Limb (tissue), 2 donors: ENCODE measurements around the gene UGT1A6.

Experiments used
- DNase-seq, 2 donors: peaks; one replicate each; pipeline ENCODE4 v3.0.0-alpha.2; 2016; ENCODE audit errors: extremely low spot score in 2 of 2

UGT1A6 gene

GRCh38 chr2:233764761-233765160 lies 72.1 kb downstream of the UGT1A6 start:
- DNase-seq = no peak

- DNase-seq = no peak
Observed at GRCh38 chr2:233766416-233766815, 73.7 kb downstream of the UGT1A6 start.

- no peak for DNase-seq
Observed at GRCh38 chr2:233768076-233768475, 75.4 kb downstream of the UGT1A6 start.

GRCh38 chr2:233769260-233769659 lies 76.6 kb downstream of the UGT1A6 start:
- DNase-seq = no peak

- DNase-seq = no peak
Observed at GRCh38 chr2:233772153-233772552, 79.5 kb downstream of the UGT1A6 start.

GRCh38 chr2:233772583-233772982 lies 79.9 kb downstream of the UGT1A6 start:
- DNase-seq = no peak

- DNase-seq = no peak
Observed at GRCh38 chr2:233773854-233774253, 81.2 kb downstream of the UGT1A6 start.

- DNase-seq = no peak
Observed at GRCh38 chr2:233775414-233775813, 82.7 kb downstream of the UGT1A6 start.

- DNase-seq = no peak
Observed at GRCh38 chr2:233778030-233778429, 85.3 kb downstream of the UGT1A6 start, which contains the start of gene MROH2A. MROH2A (plus strand) TSS chr2:233778330; CDS start chr2:233779359, 1,029 bp downstream.

GRCh38 chr2:233779722-233780121 lies 87.0 kb downstream of the UGT1A6 start:
- DNase-seq = no peak

GRCh38 chr2:233780771-233781170 lies 88.1 kb downstream of the UGT1A6 start:
- DNase-seq = no peak

- DNase-seq = no peak
Observed at GRCh38 chr2:233789554-233789953, 96.9 kb downstream of the UGT1A6 start.

- no peak for DNase-seq
Observed at GRCh38 chr2:233791151-233791882, 98.6 kb downstream of the UGT1A6 start.

GRCh38 chr2:233791883-233792329 lies 99.2 kb downstream of the UGT1A6 start:
- DNase-seq = no peak

- no peak for DNase-seq
Observed at GRCh38 chr2:233792720-233793119, 100.0 kb downstream of the UGT1A6 start.

GRCh38 chr2:233793465-233794127 lies 100.9 kb downstream of the UGT1A6 start:
- DNase-seq = no peak

GRCh38 chr2:233794128-233794658 lies 101.5 kb downstream of the UGT1A6 start:
- DNase-seq = no peak

GRCh38 chr2:233795735-233796171 lies 103.1 kb downstream of the UGT1A6 start:
- DNase-seq = no peak

GRCh38 chr2:233796254-233796653 lies 103.6 kb downstream of the UGT1A6 start:
- no peak for DNase-seq

- no peak for DNase-seq
Observed at GRCh38 chr2:233798335-233799086, 105.8 kb downstream of the UGT1A6 start.

GRCh38 chr2:233799087-233799665 lies 106.5 kb downstream of the UGT1A6 start:
- no peak for DNase-seq
